K562 (cell line): ENCODE data around the gene BAZ2A. TPM values are rescaled to one million over a fixed set of nuclear protein-coding genes. Genes with fewer than 3 reads are reported as not detected.

Experiments
- ATAC-seq: fragments of 200-7000 bp; cut with Tn5 transposase; 3 replicates; pipeline ENCODE4 v1.9.1; 2020; ENCODE audit warnings: moderate library complexity
- BruUV-seq: library from RNA; stranded (reverse); fragments of 400-500 nt; replicated peaks from 2 replicates; lab custom pipeline; 2021; lab: Mats Ljungman, UMichigan
- CTCF ChIA-PET: fragments of 300-600 bp; formaldehyde crosslinking; extraction: SDS; loops from one replicate; lab custom pipeline; 2021; ENCODE audit warnings: low intra/inter-chr PET ratio; lab: Yijun Ruan, JAX
- POLR2A ChIA-PET: fragments of 300-600, 350-650 bp; sonication (Branson Sonifier 250); formaldehyde crosslinking; extraction: SDS; loops from one replicate; lab custom pipeline; 2021; ENCODE audit warnings: antibody characterized with exemption, inconsistent platforms; lab: Yijun Ruan, JAX
- DNase-seq, 4 experiments: peaks; one replicate each; pipeline versions ENCODE4 v3.0.0 to v3.0.0-alpha.2; 2011 to 2018; ENCODE audit warnings: low spot score in 3 of 4, mixed read lengths in 3 of 4; ENCODE audit errors: extremely low read depth in 1 of 4
- FAIRE-seq: peaks from 2 replicates; lab custom pipeline; 2011; peaks lifted over from hg19 to GRCh38; lab: Jason Lieb, UNC
- H2AFZ ChIP-seq: 2 replicates; pipeline ENCODE4 v1.6.0; 2011; ENCODE audit warnings: low read depth, low read length, control low read depth, inconsistent platforms
- H3K27ac ChIP-seq: fragments of 200-600 bp; 3 replicates; pipeline ENCODE4 v1.8.0; 2011; ENCODE audit warnings: low read depth, mild to moderate bottlenecking, control low read depth, inconsistent platforms, low read length, moderate library complexity, mixed read lengths; ENCODE audit errors: extremely low read depth
- H3K27me3 ChIP-seq, 2 experiments: fragments of 300-600 bp in 1 of 2; 2 replicates in 1 of 2; 3 replicates in 1 of 2; pipeline versions ENCODE4 v1.6.0 to v1.8.0; 2011; ENCODE audit warnings: inconsistent platforms in 2 of 2, low read length in 2 of 2, mild to moderate bottlenecking in 1 of 2, mixed read lengths in 1 of 2, moderate library complexity in 1 of 2; ENCODE audit not compliant: control insufficient read depth in 2 of 2, insufficient read depth in 2 of 2
- H3K36me3 ChIP-seq: fragments of 300-600 bp; 3 replicates; pipeline ENCODE4 v1.8.0; 2011; ENCODE audit warnings: mild to moderate bottlenecking, low read length, inconsistent platforms; ENCODE audit not compliant: control insufficient read depth, insufficient read depth
- H3K4me1 ChIP-seq, 2 experiments: fragments of 200-600 bp in 1 of 2; replicated peaks in 1 of 2; 2 replicates in 1 of 2; 3 replicates in 1 of 2; pipeline versions ENCODE4 v1.5.1 to v1.8.0; 2011; ENCODE audit warnings: inconsistent platforms in 2 of 2, low read length in 2 of 2, mild to moderate bottlenecking in 1 of 2, mixed read lengths in 1 of 2, moderate library complexity in 1 of 2; ENCODE audit not compliant: control insufficient read depth in 2 of 2, insufficient read depth in 2 of 2
- H3K4me2 ChIP-seq: 2 replicates; pipeline ENCODE4 v1.6.1; 2011; ENCODE audit warnings: low read length, control low read depth, inconsistent platforms, mixed read lengths; ENCODE audit not compliant: insufficient read depth
- H3K4me3 ChIP-seq: fragments of 200-600 bp; sonication (generic), shearing (Covaris generic); 2 replicates; pipeline ENCODE4 v1.5.1; 2016; ENCODE audit warnings: control low read depth, inconsistent platforms
- H3K79me2 ChIP-seq: fragments of 200-600 bp; 3 replicates; pipeline ENCODE4 v1.8.0; 2011; ENCODE audit warnings: low read length, inconsistent platforms; ENCODE audit not compliant: control insufficient read depth, insufficient read depth
- H3K9ac ChIP-seq, 2 experiments: 2 replicates each; pipeline versions ENCODE4 v1.6.0 to v1.6.1; 2011; ENCODE audit warnings: low read depth in 2 of 2, low read length in 2 of 2, control low read depth in 1 of 2, inconsistent platforms in 1 of 2, mild to moderate bottlenecking in 1 of 2, mixed read lengths in 1 of 2; ENCODE audit not compliant: insufficient read depth in 1 of 2
- H3K9me1 ChIP-seq: one replicate; pipeline ENCODE4 v1.6.0; 2011; ENCODE audit warnings: inconsistent platforms, mild to moderate bottlenecking, low read length, moderate library complexity; ENCODE audit not compliant: control insufficient read depth, insufficient read depth
- H3K9me3 ChIP-seq: replicated peaks from 2 replicates; pipeline ENCODE4 v1.5.1; 2011; ENCODE audit warnings: low read depth, low read length, inconsistent platforms; ENCODE audit not compliant: control insufficient read depth, insufficient read depth
- H4K20me1 ChIP-seq: replicated peaks from 2 replicates; pipeline ENCODE4 v1.6.1; 2011; ENCODE audit warnings: low read length, inconsistent platforms, mixed read lengths; ENCODE audit not compliant: control insufficient read depth, insufficient read depth
- ELF4 ChIP-seq: fragments of 450-650 bp; formaldehyde crosslinking; IDR thresholded peaks from 2 replicates; pipeline ENCODE4 v1.4.0; 2022; ENCODE audit warnings: missing genetic modification characterization
- HLTF ChIP-seq: fragments of 450-650 bp; IDR thresholded peaks from 2 replicates; pipeline ENCODE4 v1.6.1; 2016
- MTA3 ChIP-seq: fragments of 450-650 bp; formaldehyde crosslinking; IDR thresholded peaks from 2 replicates; pipeline ENCODE4 v1.6.1; 2017; ENCODE audit warnings: mild to moderate bottlenecking, borderline replicate concordance
- SLC30A9 ChIP-seq: fragments of 250-450 bp; sonication (Bioruptor Pico); IDR thresholded peaks from 2 replicates; pipeline ENCODE4 v1.8.0; 2022; ENCODE audit warnings: mild to moderate bottlenecking, moderate library complexity
- SRSF1 ChIP-seq: fragments of 200-400 bp; formaldehyde crosslinking; IDR thresholded peaks from 2 replicates; pipeline ENCODE4 v1.6.1; 2017; ENCODE audit warnings: mild to moderate bottlenecking, low read depth, low read length, moderate library complexity
- ZBTB26 ChIP-seq: fragments of 450-650 bp; formaldehyde crosslinking; IDR thresholded peaks from 2 replicates; pipeline ENCODE4 v1.4.0; 2022; ENCODE audit warnings: missing genetic modification characterization
- ZNF24 ChIP-seq: fragments of 450-650 bp; IDR thresholded peaks from 2 replicates; pipeline ENCODE4 v1.6.1; 2016
- ZNF449 ChIP-seq: fragments of 250-450 bp; sonication (Bioruptor Pico); IDR thresholded peaks from 2 replicates; pipeline ENCODE4 v1.8.0; 2022; ENCODE audit warnings: moderate library complexity, mild to moderate bottlenecking, inconsistent platforms
- WGBS: fragments of 100-300 bp; shearing (Covaris generic); methylation state at CpG from one replicate; pipeline ENCODE4 v1.1.6; 2016; ENCODE audit warnings: low coverage, mixed read lengths; ENCODE audit not compliant: insufficient coverage; ENCODE audit errors: missing lambda C conversion rate; 5-methylcytosine and 5-hydroxymethylcytosine counted together
- in situ Hi-C: fragments of 300-500 bp; cut with MboI; formaldehyde crosslinking; loops from 4 replicates; pipeline ENCODE4 v1.15.0; 2018; ENCODE audit warnings: inconsistent platforms, mixed read lengths
- intact Hi-C: fragments of 100-400 bp; cut with micrococcal nuclease; formaldehyde crosslinking; loops from 2 replicates; pipeline ENCODE4 v1.14.2; 2022
- polyA plus RNA-seq, 8 experiments: library from polyadenylated mRNA; depleted of rRNA in 4 of 8; stranded (reverse) in 5 of 8; unstranded in 3 of 8; fragments of >200 nt; fragmentation: Nextera tagmentation in 2 of 8; fragmentation: Illumina TruSeq in 1 of 8; extraction: Ambion mirVana in 2 of 8; extraction: Trizol in 1 of 8; gene quantifications; 2 replicates each; pipeline versions ENCODE4 v1.2.1 to v1.2.3, GENCODE V29; 2011 to 2014; ENCODE audit warnings: inconsistent platforms in 1 of 8, missing spikeins in 1 of 8
- total RNA-seq, 7 experiments: library from RNA; depleted of rRNA in 6 of 7; stranded (reverse); fragments of >200 nt in 6 of 7; fragmentation: Illumina TruSeq in 2 of 7; extraction: Trizol in 2 of 7; gene quantifications; 2 replicates each; pipeline versions ENCODE4 v1.2.1 to v1.2.3, GENCODE V29; 2011 to 2021; ENCODE audit warnings: low replicate concordance in 1 of 7
- TF ChIP-seq, protein P1 (sequence below): fragments of 250-450 bp; sonication (Bioruptor Pico); IDR thresholded peaks from 2 replicates; pipeline ENCODE4 v1.5.0; 2022; ENCODE audit warnings: mild to moderate bottlenecking

The BAZ2A gene
- total and polyA plus RNA-seq, 9 of the 15 experiments (the other 6 are each of a cell fraction or from before 2014, with no cell fraction given), result 4.5 to 86.4 (median 26.2) TPM

GRCh38 chr12:56599797-56600196 lies 30.3 kb downstream of the BAZ2A start:
- intact Hi-C loops, result no loop called here
- no peak for FAIRE-seq

More at GRCh38 chr12:56599797-56600196, 30.3 kb downstream of the BAZ2A start:
- H3K4me1 ChIP-seq, result no peaks in the 10 kb centered on the region
- TF ChIP-seq MTA3 (no peak), ZBTB26 (no peak), ZNF449 (CRISPR knock-in tag) (no peak), ZNF24 (no peak), SLC30A9 (CRISPR knock-in tag) (no peak), ELF4 (no peak), SRSF1 (no peak), HLTF (no peak)
- TF ChIP-seq, protein P1, sequence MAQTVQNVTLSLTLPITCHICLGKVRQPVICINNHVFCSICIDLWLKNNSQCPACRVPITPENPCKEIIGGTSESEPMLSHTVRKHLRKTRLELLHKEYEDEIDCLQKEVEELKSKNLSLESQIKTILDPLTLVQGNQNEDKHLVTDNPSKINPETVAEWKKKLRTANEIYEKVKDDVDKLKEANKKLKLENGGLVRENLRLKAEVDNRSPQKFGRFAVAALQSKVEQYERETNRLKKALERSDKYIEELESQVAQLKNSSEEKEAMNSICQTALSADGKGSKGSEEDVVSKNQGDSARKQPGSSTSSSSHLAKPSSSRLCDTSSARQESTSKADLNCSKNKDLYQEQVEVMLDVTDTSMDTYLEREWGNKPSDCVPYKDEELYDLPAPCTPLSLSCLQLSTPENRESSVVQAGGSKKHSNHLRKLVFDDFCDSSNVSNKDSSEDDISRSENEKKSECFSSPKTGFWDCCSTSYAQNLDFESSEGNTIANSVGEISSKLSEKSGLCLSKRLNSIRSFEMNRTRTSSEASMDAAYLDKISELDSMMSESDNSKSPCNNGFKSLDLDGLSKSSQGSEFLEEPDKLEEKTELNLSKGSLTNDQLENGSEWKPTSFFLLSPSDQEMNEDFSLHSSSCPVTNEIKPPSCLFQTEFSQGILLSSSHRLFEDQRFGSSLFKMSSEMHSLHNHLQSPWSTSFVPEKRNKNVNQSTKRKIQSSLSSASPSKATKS (CRISPR knock-in tag), result no peak
- H3K27me3 ChIP-seq, result no peaks in the 10 kb centered on the region
- in situ Hi-C loops, result no loop called here
- ChIA-PET POLR2A (interaction anchor here (0.9 to 2.9 kb wide), 2 partner anchors 11 to 23 kb away, joined by 4 to 13 read pairs; no protein-coding TSS in a partner anchor), CTCF (no interaction called here)
- H3K9ac ChIP-seq, result no peak overlapping the region
- H3K79me2 ChIP-seq, result no peaks in the 10 kb centered on the region
- no peak overlapping the region for H3K27ac ChIP-seq
- no peak overlapping the region for H2AFZ ChIP-seq
- H4K20me1 ChIP-seq, result peaks cover 5% of the 10 kb centered on the region; the same call in 1 of the 2 replicates
- ATAC-seq, result no peak
- no peak overlapping the region for H3K4me3 ChIP-seq
- H3K9me3 ChIP-seq, result no peaks in the 10 kb centered on the region
- BruUV-seq, result no TSS peak
- no peaks in the 10 kb centered on the region for H3K9me1 ChIP-seq
- no peak for DNase-seq
- WGBS, result 99% methylated on average over 10 of the region's 10 CpGs
- H3K36me3 ChIP-seq, result peaks cover 90% of the 10 kb centered on the region
- H3K4me2 ChIP-seq, result no peak overlapping the region
